Mesodermal cell (in vitro differentiated cells): ENCODE results near the gene HOMER1.

ENCODE experiments used
- H3K27ac ChIP-seq: 2 replicates; pipeline ENCODE4 v1.7.0; 2013; ENCODE audit warnings: mild to moderate bottlenecking, low read depth, low read length, moderate library complexity; ENCODE audit not compliant: severe bottlenecking
- H3K36me3 ChIP-seq: 2 replicates; pipeline ENCODE4 v1.7.1; 2013; ENCODE audit warnings: mild to moderate bottlenecking, low read length, moderate library complexity; ENCODE audit not compliant: control insufficient read depth, insufficient read depth
- H3K4me1 ChIP-seq: one replicate; pipeline ENCODE4 v1.7.1; 2013; ENCODE audit warnings: mild to moderate bottlenecking, low read length; ENCODE audit not compliant: insufficient read depth, control insufficient read depth, poor library complexity, severe bottlenecking
- H3K4me3 ChIP-seq: 2 replicates; pipeline ENCODE4 v1.7.0; 2013; ENCODE audit warnings: low read length, control low read depth, mild to moderate bottlenecking; ENCODE audit not compliant: insufficient read depth, poor library complexity, severe bottlenecking; ENCODE audit errors: extremely low read depth
- H3K9me3 ChIP-seq: 2 replicates; pipeline ENCODE4 v1.7.1; 2013; ENCODE audit warnings: mild to moderate bottlenecking, low read length, moderate library complexity; ENCODE audit not compliant: control insufficient read depth
- WGBS, 2 experiments: methylation state at CpG; one replicate each; pipeline ENCODE4 v1.1.5; 2013; ENCODE audit warnings: missing lambda C conversion rate in 2 of 2; ENCODE audit not compliant: insufficient coverage in 2 of 2; 5-methylcytosine and 5-hydroxymethylcytosine counted together

Gene HOMER1

DNA sequence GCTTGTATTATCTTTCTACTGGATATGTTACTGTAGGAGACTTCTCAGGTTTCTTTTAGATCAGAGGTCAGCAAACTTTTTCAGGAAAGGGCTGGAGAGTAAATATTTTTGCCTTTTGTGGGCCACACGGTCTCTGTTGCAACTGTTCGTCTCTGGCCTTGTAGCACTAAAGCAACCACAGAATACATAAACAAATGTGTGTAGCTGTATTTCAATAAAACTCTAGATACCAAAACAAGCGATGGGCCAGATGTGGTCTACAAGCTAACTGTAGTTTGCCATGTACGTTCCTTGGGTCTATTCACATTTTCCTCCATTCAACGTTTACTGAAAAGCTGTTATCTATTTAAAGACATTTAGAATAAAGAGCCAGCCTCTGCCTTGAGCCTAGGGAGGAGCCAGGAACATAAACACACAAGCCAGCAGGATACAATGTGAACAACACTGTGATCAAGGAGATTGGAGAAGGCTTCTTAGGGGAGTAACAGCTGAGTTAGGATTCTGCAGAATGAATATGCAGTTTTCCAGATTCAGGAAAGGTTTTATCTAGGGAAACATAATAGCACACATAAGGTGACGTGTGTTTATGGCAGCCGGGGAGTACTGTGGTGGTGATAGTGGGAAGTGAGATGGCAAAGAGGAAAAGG, 33.0 kb upstream of the HOMER1 start:
- H3K27ac ChIP-seq: no peak overlapping the region
- no peaks in the 10 kb centered on the region for H3K9me3 ChIP-seq
- H3K4me3 ChIP-seq: no peak overlapping the region
- no peaks in the 10 kb centered on the region for H3K4me1 ChIP-seq
- H3K36me3 ChIP-seq: no peaks in the 10 kb centered on the region
- 88 to 90% methylated on average over 2 to 5 of the region's 7 CpGs for WGBS, 2 experiments

DNA sequence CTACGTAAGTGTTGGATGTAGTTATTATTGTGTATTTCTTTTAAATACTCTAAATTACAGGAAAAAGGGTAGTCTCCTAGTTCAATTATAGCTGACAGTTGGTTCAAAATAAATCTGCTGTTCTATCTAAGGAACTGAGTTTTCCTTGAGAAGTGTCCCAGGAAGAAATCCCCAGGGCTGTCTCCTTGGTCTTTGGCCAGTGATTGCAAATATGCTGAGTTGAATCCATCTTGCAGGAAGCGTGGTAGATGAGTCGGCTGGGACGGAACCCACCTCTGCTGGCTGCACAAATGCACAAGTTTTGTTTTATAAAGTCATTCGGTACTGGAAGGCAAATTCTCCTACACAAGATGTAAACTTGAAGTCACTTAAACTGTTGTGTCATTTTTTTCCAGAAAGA, 30.2 kb upstream of the HOMER1 start:
- H3K4me1 ChIP-seq: no peaks in the 10 kb centered on the region
- H3K36me3 ChIP-seq: no peaks in the 10 kb centered on the region
- no peaks in the 10 kb centered on the region for H3K9me3 ChIP-seq
- H3K27ac ChIP-seq: no peak overlapping the region
- no peak overlapping the region for H3K4me3 ChIP-seq
- 85 to 94% methylated on average over 4 to 5 of the region's 5 CpGs for WGBS, 2 experiments

DNA sequence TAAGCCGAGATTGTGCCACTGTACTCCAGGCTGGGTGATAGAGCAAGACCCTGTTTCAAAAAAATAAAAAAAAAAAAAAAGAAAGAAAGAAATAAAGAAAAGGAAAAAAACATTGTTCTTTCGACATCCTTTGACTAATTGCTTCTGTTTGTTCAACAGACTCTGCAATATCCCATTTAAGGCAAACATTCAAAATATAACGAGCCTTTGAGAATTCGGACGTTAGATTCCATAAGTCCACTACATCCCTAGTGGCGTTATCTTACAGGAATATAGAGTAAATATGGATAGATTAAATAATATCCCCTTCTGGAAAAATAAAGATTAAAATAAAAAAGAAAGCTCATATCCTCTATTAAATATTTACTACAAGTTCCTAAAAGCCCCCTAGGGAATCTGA, 27.0 kb upstream of the HOMER1 start:
- H3K27ac ChIP-seq: no peak overlapping the region
- no peaks in the 10 kb centered on the region for H3K4me1 ChIP-seq
- no peak overlapping the region for H3K4me3 ChIP-seq
- no peaks in the 10 kb centered on the region for H3K36me3 ChIP-seq
- H3K9me3 ChIP-seq: no peaks in the 10 kb centered on the region
- WGBS, 2 experiments: 100% methylated on average over 1 of the region's 6 CpGs; no CpG with 5 or more reads in 1 of the 2 experiments

DNA sequence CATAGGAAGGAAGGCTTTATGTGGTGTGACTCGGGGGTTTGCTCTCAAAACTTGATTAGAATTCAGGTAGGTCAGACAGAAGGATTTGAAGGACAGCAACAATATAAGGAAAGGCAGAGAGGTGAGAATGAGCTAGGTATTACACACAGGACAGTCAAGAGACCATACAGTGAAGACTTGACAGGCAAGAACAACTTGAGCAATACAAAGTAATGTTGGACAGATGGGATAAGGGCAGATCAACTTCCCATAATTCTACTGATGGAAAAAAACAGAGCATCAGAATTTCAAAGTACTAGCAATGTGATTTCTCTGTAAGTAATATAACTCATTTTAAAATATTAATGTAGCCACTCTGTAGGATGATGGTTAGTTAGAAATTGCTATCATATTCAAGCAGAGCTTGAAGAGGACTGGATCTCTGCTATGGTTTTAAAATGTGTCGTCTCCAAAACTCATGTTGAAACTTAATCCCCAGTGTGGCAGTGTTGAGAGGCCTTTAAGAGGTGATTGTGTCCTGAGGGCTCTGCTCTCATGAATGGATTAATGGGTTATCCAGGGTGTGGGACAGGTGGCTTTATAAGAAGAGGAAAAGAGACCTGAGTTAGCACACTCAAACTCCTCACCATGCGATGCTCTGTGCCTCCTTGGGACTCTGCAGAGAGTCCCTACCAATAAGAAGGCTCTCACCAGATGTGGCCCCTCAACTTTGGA, 22.4 kb upstream of the HOMER1 start:
- Histone ChIP-seq H3K4me3 (no peak overlapping the region), H3K36me3 (no peaks in the 10 kb centered on the region), H3K4me1 (no peaks in the 10 kb centered on the region), H3K9me3 (no peaks in the 10 kb centered on the region), H3K27ac (no peak overlapping the region)
- WGBS, 2 experiments: 90 to 97% methylated on average over 2 to 3 of the region's 3 CpGs

DNA sequence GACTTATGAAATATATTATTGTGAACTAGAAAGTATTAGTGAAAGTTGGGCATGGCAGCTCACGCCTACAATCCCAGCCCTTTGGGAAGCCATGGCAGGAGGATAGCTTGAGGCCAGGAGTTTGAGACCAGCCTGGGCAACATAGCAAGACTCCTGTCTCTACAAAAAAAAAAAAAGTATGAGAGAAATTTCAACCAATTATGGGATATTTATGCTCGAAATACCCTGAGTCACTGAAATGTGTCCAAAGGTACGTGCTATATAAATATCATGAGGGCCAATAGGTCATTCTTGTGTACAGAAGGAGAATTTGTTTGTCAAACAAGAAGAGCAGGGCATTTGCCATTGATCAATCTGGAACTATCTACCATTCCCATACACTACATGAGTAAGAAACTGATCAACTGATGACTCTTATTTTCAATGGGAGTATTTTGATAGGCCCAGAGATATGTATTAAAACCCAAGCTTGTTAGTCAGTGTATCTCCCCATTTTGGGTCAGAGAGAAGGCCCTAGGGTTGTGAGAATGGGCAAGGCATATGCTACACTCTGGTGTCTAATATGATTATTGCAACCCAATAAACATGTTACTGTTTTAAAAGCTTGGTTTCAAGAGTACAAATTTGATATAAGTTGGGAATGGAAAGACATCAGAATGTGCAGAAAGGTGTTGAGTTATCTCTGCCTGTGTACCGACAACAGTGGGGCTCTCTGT, 21.7 kb upstream of the HOMER1 start:
- H3K27ac ChIP-seq: no peak overlapping the region
- H3K9me3 ChIP-seq: no peaks in the 10 kb centered on the region
- H3K4me1 ChIP-seq: no peaks in the 10 kb centered on the region
- 84 to 100% methylated on average over 1 to 2 of the region's 4 CpGs for WGBS, 2 experiments
- H3K4me3 ChIP-seq: no peak overlapping the region
- H3K36me3 ChIP-seq: no peaks in the 10 kb centered on the region

DNA sequence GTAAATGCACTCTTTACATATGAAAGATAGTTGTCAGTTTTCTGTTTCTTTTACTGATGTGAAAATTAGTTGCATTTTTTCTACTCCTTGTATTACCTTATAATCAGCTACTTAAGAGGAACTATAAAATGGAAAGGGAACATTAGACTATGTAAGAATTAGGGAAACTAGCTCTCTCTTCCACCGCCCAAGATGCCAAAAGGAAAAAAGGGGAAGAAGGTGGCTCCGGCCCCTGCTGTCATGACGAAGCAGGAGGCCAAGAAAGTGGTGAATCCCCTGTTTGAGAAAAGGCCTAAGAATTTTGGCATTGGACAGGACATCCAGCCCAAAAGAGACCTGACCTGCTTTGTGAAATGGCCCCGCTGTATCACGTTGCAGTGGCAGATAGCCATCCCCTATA, 15.2 kb upstream of the HOMER1 start:
- no peaks in the 10 kb centered on the region for H3K4me1 ChIP-seq
- H3K36me3 ChIP-seq: no peaks in the 10 kb centered on the region
- WGBS, 2 experiments: 83 to 92% methylated on average over 1 to 5 of the region's 5 CpGs
- H3K4me3 ChIP-seq: no peak overlapping the region
- H3K27ac ChIP-seq: no peak overlapping the region
- H3K9me3 ChIP-seq: peaks cover 13% of the 10 kb centered on the region

DNA sequence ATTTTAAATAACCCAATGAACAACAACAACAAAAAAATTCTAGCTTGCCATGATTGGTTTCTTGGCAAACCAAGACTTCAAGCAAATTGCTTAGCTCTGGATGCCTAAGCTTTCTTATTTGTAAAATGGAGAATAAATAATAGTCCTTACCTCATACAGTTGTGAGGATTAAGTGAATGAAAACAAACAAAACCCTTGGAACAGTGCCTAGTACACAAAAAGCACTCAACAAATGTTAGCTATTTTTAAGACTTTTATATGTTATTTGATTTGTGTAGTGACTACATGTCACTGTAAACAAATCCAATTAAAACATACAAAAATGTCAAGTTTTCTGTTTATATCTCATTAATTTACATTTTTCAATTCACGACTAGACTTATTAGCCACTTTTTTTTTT, 13.5 kb upstream of the HOMER1 start:
- no peaks in the 10 kb centered on the region for H3K36me3 ChIP-seq
- WGBS, 2 experiments: 80% methylated on average over 1 of the region's 1 CpG
- H3K4me1 ChIP-seq: no peaks in the 10 kb centered on the region
- H3K27ac ChIP-seq: no peak overlapping the region
- no peak overlapping the region for H3K4me3 ChIP-seq
- peaks cover 13% of the 10 kb centered on the region for H3K9me3 ChIP-seq

DNA sequence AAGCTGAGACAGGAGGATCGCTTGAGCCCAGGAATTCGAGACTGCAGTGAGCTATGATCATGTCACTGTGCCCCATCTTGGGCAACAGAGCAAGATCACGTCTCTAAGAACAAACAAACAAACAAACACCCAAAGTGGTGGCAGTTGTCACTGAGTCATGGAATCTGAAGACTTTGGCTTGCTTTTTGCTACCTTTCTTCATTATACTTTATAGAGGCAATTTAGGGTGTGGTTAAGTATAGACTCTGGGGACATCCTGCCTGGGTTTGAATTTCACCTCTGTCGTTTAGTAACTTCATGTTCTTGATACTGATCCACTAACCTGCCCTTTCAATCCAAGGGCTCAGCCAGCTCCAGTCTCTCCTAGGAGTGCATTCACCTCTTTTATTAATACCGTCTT, 13.0 kb upstream of the HOMER1 start:
- Histone ChIP-seq H3K27ac (no peak overlapping the region), H3K36me3 (no peaks in the 10 kb centered on the region), H3K9me3 (peaks cover 13% of the 10 kb centered on the region), H3K4me1 (no peaks in the 10 kb centered on the region), H3K4me3 (no peak overlapping the region)
- WGBS, 2 experiments: 83 to 89% methylated on average over 3 of the region's 5 CpGs

DNA sequence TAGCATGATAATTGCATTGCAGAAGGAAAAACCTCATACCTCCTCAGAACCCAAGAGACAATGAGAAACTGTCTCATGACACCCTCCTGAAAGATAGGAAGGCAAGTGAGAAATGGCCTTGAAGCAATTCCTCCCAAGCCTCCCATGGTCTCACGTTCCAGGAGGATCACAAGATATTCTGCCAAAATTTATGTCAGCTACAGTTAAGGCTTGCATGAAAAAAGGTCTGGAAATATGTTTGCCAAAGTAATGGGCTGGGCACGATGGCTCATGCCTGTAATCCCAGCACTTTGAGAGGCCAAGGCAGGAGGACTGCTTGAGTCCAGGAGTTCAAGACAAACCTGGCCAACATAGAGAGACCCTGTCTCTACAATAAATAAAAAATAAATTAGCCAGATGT, 12.6 kb upstream of the HOMER1 start:
- WGBS, 2 experiments: 82 to 100% methylated on average over 1 to 2 of the region's 2 CpGs
- Histone ChIP-seq H3K27ac (no peak overlapping the region), H3K4me1 (no peaks in the 10 kb centered on the region), H3K4me3 (no peak overlapping the region), H3K36me3 (no peaks in the 10 kb centered on the region), H3K9me3 (peaks cover 13% of the 10 kb centered on the region)

DNA sequence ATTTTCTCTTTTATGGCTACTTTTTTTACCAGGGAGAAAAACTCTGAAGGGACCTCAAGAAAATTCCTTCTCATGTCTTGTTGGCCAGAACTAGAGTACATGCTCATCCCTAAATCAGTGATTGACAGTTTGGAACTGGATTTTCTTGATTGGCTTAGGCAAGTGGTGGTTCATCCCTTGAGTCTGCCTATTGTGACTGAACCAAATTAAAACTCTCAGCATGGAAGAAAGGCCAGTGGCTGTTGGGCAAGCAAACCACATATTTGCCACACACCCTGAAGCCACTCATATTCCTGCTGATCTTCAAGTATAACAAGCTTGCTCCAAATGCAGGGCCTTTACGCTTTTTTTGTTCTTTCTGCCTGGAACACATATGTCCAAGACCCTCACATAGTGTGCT, 7.2 kb upstream of the HOMER1 start:
- H3K9me3 ChIP-seq: peaks cover 8% of the 10 kb centered on the region
- H3K27ac ChIP-seq: no peak overlapping the region
- H3K4me1 ChIP-seq: no peaks in the 10 kb centered on the region
- no peaks in the 10 kb centered on the region for H3K36me3 ChIP-seq
- WGBS, 2 experiments: 100% methylated on average over 1 of the region's 1 CpG
- H3K4me3 ChIP-seq: no peak overlapping the region

DNA sequence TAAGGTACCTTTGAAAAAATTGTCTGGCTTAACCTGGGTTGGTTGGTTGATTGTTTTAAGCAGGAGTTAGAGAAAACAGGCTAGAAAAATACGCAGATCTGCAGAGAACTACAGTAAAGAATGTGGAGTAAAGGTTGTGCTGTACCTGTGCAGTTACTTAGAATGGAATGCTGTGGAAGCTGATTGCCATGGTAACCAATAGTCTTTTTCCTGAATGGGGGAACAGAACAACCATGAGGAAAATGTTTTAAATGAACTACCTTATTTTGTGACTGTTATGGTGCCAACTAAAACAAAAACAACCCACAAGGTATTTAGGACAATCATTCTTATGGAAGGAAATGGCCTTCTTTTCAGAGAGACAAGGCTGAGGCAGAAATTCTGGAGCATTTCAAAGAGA, 4.8 kb upstream of the HOMER1 start:
- Histone ChIP-seq H3K4me3 (no peak overlapping the region), H3K9me3 (no peaks in the 10 kb centered on the region), H3K27ac (no peak overlapping the region), H3K36me3 (no peaks in the 10 kb centered on the region), H3K4me1 (no peaks in the 10 kb centered on the region)
- WGBS, 2 experiments: 91 to 100% methylated on average over 1 of the region's 1 CpG
